Fibroblast of gingiva (primary cell): ENCODE data around the gene NR4A1.

Source experiments
- DNase-seq: peaks from one replicate; pipeline ENCODE4 v3.0.0-alpha.2; 2011; ENCODE audit warnings: low read depth

Gene NR4A1

DNA sequence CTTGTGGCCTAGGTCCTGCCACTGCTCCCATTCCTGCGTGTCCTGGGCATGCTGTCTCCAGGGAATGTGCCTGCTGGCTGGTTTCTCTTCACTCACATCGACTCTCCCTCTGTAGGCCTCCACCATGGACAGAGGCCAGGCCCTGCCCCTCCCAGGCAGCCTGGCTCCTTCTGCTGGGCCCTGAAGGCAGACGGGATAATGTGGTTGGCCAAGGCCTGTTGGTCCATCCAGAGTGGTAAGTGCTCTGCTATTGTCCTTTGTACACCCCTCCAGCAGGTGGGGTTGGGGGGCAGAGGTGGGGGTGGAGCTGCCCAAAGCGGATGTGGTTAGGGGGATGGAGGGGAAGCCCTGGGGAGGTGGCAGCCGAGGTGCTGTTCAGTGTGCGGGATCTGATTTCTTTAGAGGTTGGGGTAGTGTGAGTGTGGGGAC, 9.5 kb upstream of the NR4A1 start:
- peak; percentile 61 for DNase-seq

DNA sequence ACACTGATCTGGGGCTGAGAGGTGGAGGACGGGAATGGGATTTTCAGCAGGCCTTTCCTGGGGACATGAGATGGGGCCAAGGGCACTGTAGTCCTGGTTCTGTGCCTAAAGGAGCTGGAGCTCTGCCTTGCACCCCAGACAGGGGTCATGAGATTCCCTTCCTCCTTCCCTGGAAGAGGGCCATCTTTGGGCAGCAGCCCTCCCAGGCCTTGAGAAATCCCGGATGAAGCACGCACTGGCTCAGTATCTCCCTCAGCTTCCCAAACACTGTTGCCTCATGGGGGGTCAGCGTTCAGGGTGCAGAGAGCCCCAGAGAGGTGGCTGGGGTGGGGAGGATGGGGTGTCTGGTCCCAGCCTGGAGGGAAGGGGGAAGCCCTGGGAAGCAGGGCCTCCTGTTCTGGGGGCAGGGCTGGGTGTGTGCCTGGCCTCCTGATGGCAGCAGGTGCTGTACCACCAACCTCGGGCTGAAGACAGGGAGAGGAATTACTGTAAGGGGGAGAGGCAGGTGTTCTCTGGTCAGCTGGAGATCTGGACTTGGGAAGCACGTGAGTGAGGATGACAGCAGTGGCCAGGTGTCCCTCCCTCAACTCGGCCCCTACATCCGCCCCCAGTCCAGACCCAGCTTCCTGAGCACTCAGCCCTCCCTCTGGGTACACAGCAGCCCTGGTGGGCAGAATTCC, 8.4 kb upstream of the NR4A1 start:
- DNase-seq, result no peak

DNA sequence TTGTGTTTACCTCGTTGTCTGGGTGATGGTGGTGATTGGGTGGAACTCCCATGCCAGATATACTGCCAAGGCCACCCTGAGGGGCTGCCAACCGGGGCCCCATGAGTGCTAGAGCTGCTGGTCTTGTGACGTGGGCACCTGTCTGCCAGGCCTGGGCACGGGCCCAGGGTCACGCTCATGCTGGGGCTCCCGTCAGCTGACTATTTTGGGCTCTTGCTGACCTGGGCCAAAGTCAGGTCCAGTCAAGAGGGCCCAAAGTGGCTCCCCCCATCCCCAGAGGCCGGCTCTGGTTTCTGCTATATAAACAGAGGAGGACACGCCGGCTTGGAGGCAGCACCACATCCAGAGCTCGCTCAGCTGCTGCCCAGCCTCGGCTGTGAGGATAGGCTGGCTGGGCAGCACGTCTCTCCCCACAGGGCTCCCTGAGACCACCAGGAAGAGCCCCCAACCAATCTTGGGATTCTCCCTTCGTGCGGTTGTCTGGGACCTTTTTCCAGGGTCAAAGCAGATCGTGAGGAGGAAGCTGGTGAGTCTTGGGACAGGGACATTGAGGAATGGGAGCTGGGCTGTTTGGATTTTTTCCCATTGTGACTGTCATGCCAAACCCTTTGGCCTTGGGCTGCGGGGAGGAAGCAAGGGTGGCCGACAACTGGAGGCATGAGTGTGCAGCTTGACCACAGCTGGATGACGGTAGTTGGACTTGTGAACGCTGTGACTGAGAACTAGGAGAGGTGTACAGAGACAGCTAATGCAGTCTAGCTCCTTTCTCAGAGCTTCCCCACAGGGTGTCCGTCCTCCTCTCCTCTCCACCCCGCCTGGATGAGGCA, 7.6 kb upstream of the NR4A1 start:
- DNase-seq, result peak; percentile 70

DNA sequence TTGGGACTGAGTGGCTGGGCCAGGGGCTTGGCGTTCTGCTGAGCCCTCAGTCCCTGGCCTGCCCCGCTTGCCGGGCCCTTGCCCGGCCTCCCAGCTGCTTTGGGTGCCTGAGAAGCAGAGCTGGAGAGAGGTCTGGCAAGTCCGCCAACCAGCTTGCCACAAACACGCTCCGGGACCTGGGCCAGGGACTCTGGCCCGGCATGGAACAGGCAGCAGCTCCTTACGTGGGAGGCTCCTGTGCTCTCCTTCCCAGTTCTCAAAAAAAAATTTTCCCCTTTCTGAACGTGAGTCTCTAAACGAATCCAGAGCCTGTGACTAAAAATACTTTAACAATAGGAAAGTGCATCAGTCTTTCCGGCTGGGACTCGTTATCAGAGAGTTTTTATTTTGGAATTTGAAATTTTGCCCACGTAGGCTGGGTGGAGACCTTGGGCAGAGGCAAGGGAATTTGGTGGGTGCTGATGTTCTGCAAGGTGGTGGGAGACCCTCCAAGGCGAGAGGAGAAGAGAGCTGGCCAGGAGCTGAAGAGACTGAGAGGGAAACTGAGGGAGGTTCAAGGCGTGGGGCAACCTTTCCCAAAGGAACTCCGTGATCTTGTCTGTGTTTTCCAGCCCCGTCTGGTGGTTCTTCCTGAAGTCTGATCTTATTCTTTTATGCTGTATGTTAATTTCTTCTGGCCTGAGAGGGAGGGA, 6.8 kb upstream of the NR4A1 start:
- peak; percentile 96 for DNase-seq

DNA sequence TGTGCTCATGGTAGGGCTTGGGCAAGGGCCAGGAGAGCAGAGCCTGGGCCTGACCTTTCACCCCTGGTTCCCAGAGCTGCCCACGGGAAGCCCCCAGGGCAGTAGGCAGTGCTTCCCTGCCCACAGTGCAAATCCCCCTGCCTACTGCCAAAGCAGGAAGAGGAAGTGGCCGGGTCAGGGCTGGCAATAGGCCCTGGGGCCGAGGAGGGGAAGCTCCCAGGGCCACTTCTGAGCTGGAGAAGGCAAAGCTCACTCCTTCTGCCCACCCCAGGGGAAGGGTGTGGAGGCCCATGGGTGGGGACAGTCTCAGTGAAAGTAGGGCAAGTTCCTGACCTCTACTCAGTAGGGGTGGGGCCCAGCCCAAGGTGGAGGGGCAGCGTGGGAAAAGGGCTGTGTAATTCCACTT, 5.4 kb upstream of the NR4A1 start:
- DNase-seq, result no peak

DNA sequence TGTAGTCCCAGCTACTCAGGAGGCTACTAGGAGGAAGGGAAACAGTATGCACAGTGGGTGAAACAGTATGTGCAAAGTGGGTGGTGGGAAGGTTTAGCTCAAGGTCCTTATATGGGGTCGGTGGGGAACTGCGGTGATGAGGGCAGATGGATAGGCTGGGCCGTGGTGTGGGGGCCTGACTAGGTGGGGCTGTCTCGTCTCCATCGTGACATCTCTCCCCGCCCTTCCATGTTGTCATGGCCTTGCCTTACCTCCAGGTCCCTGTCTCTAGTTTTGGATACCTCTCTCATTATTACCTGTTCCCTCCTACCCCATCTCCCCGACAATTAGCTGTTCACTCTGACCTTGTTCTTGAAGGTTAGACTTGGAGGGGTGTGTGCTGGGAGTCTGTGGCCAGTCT, 4.4 kb upstream of the NR4A1 start:
- DNase-seq, result no peak

DNA sequence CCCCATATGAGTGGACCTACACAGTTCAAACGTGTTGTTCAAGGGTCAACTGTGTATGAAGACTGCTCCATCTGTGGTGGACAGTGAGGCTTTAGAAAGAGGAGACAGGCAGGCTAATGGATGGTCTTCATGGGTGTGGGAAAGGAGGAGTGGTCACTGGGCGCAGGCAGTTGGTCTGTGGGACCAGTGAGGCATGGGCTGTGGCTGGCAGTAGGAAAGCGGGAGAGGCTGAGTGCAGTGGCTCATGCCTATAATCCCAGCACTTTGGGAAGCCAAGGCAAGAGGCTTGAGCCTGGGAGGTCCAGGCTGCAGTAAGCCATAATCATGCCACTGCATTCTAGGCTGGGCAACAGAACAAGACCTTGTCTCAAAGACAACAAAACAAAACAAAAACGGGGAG, 2.0 kb upstream of the NR4A1 start:
- DNase-seq, result no peak

DNA sequence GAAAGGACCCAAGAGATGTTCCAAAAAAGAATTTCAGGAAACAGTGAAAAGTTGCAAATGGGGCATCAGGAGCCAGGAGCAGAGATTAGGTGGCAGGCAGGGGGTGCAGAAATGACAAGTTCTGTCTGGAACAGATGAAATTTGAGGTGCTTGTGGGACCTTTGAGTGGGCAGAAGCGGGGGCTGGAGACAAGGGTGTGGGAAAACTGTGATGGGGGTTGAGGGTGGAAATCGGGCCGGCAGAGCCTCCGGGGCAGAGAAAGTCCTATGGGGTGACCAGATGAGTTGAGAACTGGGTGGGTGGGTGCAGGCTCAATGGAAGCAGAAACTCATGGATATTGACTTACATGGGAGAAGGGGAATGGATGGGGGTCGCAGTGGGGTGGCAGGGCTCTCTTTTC, 1.6 kb upstream of the NR4A1 start:
- DNase-seq, result no peak

DNA sequence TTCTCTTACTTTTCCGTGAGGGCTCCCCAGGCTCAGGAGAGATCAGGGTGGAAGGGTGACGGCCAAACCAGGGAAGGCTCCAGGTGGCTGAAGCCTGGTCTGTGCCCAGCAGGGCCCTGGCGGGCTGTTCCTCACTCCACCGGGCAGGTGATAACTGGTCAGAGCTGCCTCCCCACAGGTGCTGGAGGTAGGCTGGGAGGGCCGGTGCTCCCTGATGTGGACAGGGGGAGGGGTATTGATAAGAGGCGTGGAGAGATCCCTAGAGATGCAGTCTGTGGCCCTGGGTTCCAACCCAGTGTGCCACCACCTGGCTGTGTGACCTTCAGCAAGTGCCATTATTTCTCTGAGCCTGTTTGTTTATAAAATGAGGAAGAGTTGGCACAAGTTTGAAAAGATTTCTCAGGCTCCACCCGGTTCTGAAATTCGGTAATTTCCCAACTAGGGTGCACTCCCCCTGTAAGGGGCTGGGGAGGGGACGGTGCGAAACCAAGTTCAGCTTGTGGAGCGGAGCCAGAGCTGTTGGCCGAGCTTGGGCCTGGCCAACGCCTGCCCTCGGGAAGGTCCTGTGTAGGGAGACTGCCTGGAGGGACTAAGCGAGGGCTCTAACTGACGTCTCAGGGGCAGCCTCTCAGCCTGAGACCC, 1.0 kb upstream of the NR4A1 start:
- DNase-seq, result peak; percentile 68

DNA sequence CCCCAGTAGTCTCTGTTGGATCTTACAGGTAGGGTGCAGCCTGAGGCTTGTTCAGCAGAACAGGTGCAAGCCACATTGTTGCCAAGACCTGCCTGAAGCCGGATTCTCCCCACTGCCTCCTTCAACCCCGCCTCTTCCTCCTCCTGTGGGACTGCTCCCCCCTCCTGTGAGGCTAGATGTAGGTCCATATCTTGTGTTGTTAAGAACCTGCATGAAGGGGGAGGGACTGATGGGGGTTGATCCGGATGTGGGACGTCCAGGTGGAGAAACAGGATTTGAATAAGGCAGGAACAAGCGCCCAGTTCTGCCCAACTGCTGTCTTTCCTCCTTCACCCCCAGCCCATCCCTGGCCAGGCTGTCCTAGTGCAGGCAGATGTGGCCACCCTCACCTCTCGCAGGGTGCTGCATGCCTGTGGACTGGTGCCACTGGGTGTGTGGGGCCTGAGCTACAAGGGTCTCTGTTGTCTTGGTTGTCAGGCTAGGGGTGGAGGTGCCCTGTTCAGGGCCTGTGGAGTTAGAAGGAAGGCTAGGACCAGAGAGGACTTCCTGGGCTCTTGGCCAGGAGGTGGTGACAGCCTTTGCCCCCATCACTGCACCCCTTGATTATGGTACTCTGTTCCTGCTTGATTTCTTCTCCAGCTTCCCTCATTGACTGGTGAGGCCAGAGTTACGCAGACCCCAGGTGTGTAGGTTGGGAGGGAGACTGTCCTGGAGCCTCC, 1.4 kb downstream of the NR4A1 start:
- peak; percentile 52 for DNase-seq

DNA sequence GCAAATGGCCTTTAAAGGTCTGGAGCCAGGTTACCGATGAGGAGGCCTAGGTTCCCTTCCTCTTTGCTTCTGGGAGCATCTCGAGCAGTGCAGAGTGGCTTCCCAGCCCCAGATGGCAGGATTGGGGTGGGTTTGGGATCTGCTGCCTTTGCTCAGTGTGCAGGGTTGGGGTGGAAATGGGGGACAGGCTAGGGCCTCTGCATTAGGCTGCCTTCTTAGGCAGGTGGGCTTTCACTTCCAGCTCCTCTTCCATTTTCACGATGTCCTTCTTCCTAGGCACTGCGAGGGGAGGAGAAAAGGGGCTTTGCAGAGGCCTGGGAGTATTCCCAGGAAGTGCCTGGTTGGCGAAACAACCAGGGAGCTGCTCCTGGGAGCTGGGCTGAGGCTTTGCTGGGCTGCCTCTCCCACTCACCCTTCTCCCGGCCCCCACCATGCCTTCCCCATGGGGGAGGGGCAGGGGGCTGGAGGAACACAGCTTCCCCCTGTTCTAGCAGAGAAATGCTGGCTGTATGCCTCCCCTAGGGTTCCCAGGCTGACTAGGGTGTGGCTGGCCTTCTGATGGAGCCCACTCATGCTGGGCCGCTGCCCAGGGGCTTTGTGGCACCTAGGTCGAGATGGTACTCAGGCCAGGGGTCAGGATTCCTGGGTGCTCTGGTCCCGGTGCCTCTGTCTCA, 2.4 kb downstream of the NR4A1 start:
- peak; percentile 63 for DNase-seq

DNA sequence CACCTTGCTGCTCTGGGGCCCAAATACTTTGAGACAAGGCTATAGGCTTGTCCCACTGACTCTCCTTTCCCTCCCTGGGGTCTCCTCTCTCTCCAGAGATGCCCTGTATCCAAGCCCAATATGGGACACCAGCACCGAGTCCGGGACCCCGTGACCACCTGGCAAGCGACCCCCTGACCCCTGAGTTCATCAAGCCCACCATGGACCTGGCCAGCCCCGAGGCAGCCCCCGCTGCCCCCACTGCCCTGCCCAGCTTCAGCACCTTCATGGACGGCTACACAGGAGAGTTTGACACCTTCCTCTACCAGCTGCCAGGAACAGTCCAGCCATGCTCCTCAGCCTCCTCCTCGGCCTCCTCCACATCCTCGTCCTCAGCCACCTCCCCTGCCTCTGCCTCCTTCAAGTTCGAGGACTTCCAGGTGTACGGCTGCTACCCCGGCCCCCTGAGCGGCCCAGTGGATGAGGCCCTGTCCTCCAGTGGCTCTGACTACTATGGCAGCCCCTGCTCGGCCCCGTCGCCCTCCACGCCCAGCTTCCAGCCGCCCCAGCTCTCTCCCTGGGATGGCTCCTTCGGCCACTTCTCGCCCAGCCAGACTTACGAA, 3.1 kb downstream of the NR4A1 start:
- DNase-seq, result no peak

DNA sequence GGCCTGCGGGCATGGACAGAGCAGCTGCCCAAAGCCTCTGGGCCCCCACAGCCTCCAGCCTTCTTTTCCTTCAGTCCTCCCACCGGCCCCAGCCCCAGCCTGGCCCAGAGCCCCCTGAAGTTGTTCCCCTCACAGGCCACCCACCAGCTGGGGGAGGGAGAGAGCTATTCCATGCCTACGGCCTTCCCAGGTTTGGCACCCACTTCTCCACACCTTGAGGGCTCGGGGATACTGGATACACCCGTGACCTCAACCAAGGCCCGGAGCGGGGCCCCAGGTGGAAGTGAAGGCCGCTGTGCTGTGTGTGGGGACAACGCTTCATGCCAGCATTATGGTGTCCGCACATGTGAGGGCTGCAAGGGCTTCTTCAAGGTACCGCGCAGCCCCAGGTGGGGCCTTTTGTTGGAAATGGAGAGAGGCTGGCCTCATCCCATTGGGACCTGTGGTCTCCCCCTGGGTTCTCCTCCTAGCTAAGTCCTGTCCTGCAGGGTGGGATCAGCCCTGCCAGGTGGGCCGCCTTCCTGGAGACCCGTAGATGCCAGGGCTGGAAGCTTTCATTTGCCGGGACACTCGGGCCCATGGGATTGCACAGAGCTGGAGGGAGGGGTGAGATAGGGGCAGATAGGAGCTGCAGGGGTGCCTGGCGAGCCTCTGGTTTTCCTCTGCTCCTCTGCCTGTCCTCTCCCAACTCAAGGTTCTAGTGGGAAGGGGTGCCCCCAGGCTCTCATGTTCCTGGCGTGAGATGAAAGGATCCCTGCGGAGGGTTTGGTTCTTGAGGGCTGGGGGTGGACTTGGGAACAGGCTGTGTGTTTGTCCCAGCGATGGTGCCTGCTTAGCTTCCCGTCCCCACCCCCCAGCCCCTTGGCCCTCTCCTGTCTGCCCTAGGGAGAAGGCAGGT, 3.8 kb downstream of the NR4A1 start:
- peak; percentile 43 for DNase-seq

DNA sequence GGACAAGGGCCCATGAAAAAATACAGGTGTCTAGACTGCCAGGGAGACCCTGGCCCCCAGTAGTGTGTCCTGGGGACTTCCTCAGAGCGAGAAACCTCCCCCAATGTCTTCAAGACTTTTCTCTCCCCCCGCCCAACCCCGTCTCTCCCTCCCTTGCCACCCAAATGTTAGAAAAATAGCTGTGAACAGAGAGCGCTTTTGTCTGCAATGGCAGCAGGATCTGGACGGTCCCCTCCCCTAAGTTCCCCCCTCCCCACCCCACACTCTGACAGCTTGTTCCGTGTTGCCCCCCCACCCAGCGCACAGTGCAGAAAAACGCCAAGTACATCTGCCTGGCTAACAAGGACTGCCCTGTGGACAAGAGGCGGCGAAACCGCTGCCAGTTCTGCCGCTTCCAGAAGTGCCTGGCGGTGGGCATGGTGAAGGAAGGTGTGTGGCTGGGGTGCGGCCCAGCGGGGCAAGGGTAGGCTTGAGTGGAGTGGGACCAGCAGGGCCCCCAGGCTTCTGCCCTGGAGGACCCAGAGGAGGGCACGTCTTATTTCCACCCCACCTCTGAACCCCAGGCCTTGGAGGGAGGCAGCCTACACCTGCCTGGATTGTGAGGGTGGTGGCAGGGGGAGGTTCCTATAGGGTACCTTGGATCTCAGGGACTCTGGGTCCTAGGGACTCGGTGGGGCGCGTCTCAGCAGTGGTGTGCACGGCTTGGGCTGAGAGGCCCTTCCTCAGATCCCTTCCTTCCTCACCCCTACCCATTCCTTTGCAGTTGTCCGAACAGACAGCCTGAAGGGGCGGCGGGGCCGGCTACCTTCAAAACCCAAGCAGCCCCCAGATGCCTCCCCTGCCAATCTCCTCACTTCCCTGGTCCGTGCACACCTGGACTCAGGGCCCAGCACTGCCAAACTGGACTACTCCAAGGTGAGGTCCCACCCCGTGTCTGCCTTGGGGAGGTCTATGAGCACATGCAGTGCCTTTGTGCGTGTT, 4.8 kb downstream of the NR4A1 start:
- peak; percentile 55 for DNase-seq

DNA sequence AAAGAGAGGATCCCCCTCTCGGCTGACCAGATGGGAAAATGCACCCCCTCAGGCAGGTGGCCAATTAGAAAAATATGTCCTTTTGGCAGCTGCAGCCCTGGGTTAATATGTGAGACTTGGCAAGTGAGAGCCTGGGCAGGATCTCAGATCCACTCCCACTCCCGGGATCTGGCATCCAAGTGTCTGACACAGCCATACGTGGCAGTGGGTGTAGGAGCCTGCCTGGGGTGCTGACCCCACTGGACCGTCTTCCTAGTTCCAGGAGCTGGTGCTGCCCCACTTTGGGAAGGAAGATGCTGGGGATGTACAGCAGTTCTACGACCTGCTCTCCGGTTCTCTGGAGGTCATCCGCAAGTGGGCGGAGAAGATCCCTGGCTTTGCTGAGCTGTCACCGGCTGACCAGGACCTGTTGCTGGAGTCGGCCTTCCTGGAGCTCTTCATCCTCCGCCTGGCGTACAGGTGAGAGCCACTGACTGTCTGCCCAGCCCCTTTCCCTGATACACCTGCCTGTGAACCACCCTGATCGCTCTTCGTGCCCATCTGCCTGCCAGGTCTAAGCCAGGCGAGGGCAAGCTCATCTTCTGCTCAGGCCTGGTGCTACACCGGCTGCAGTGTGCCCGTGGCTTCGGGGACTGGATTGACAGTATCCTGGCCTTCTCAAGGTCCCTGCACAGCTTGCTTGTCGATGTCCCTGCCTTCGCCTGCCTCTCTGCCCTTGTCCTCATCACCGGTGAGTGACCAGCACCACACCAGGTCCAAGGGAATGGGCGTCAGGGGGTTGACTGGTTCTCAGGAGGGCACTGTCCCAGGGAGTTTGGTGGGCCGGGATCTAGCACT, 5.8 kb downstream of the NR4A1 start:
- peak; percentile 48 for DNase-seq

DNA sequence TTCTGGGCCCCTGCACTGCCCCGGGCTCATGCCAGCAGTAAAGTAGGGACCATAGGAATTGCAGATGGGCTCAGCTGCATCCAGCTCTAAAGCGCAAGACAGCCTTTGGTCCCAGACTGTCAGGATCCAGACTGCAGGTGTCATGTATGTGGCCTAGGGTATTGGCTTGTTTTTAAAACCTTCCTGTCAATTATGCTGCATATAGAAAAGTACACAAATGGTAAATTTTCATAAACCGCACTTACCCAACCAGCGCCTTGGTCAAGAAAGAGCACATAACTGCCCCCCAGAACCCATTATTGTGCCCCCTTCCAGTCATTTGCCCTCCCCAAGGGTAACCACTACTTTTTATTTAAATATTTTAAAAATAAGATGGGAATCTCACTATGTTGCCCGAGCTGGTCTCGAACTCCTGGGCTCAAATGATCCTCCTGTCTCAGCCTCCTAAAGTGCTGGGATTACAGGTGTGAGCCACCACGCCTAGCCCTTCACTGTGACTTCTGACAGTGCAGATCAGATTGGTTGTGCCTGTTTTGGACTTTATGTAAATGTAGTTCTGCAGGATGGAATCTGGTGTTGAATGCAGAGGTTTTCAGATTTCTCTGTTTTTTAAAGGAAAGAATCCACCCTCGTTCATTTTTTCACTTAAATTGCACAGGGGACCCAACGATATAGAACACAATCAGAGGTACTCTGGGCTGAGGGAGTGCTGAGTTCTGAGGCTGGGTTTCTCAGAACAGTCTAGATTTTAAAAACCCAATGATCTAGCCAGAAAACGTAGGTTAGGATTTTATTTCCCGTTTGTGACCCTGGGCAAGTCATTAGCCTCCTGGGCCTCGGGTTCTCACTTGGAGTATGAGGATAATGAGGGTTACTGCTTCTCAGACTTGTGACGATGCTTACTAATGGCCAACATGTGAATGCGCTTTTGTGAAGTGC, 6.7 kb downstream of the NR4A1 start:
- no peak for DNase-seq
